ENCODE data around the gene GDF2.

Gene GDF2

GRCh38 chr10:47376522-47377220, 54.4 kb downstream of the GDF2 start:
- DNase-seq (ENCODE audit: low read depth), result no peak
- no peak overlapping the region for H3K4me3 ChIP-seq (ENCODE audit: control insufficient read depth, low read depth, low read length)
- no peak for TF ChIP-seq CTCF (conservative IDR thresholded peaks at IDR 0.05; ENCODE audit: control insufficient read depth, insufficient read depth, low read depth, low read length)

Data from fibroblast of mammary gland (primary cell).